ENCODE measurements around the gene CARS1.

CARS1 gene

GRCh38 chr11:3086114-3086513, 28.9 kb upstream of the CARS1 start:
- TF ChIP-seq, protein P1, sequence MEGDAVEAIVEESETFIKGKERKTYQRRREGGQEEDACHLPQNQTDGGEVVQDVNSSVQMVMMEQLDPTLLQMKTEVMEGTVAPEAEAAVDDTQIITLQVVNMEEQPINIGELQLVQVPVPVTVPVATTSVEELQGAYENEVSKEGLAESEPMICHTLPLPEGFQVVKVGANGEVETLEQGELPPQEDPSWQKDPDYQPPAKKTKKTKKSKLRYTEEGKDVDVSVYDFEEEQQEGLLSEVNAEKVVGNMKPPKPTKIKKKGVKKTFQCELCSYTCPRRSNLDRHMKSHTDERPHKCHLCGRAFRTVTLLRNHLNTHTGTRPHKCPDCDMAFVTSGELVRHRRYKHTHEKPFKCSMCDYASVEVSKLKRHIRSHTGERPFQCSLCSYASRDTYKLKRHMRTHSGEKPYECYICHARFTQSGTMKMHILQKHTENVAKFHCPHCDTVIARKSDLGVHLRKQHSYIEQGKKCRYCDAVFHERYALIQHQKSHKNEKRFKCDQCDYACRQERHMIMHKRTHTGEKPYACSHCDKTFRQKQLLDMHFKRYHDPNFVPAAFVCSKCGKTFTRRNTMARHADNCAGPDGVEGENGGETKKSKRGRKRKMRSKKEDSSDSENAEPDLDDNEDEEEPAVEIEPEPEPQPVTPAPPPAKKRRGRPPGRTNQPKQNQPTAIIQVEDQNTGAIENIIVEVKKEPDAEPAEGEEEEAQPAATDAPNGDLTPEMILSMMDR (IDR thresholded peaks at IDR 0.05; ENCODE audit: borderline replicate concordance, control extremely low read depth, extremely low read depth, insufficient read depth, missing control alignments) = no peak
- in situ Hi-C loops (cut with MboI; ENCODE audit: low sequenced_read_pairs, unreplicated experiment) = no loop called here
- peak; percentile 22 for DNase-seq (ENCODE audit: low spot score)

- in situ Hi-C loops (cut with MboI; ENCODE audit: low sequenced_read_pairs, unreplicated experiment) = no loop called here
- DNase-seq (ENCODE audit: low spot score) = no peak
- TF ChIP-seq, protein P1 (IDR thresholded peaks at IDR 0.05; ENCODE audit: borderline replicate concordance, control extremely low read depth, extremely low read depth, insufficient read depth, missing control alignments) = no peak
These were observed 27.8 kb upstream of the CARS1 start for GRCh38 chr11:3085052-3085451.

DNA sequence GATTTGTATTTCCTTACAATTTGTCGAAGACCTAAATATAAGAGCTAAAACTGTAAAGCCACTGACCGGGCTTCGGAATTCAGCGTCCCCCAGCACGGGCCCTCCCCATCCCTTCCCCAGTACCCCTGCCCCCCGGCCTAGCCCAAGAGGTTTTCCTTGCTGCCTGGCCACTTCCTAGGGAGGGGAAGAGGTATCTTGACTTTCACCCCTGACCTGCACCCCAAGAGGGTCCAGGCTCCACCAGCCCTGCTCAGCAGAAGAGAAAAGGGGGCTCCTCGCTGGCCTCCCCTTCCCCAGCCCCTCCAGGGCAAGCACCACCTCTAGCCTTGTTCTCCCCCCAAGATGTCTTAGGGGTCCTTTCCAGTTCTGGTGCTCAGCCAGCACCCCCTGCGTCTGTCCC, 26.1 kb upstream of the CARS1 start:
- in situ Hi-C loops (cut with MboI; ENCODE audit: low sequenced_read_pairs, unreplicated experiment) = no loop called here

DNA sequence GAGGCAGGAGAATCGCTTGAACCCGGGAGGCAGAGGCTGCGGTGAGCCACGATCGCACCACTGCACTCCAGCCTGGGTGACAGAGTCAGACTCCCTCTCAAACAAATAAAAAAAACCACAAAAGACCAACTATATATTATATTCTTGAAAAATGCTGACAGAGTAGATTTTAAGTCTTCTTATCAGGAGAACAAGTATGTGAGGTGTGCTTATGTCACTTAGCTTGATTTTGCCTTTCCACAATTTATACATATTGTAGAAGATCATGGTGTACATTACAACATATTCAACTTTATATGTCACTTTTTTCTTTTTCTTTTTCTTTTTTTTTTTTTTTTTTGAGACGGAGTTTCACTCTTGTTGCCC, 24.1 kb upstream of the CARS1 start:
- no peak for DNase-seq (ENCODE audit: low spot score)
- TF ChIP-seq, protein P1 (IDR thresholded peaks at IDR 0.05; ENCODE audit: borderline replicate concordance, control extremely low read depth, extremely low read depth, insufficient read depth, missing control alignments) = no peak
- in situ Hi-C loops (cut with MboI; ENCODE audit: low sequenced_read_pairs, unreplicated experiment) = no loop called here

More for the DNA sequence above, 26.1 kb upstream of the CARS1 start:
- TF ChIP-seq, protein P1 (IDR thresholded peaks at IDR 0.05; ENCODE audit: borderline replicate concordance, control extremely low read depth, extremely low read depth, insufficient read depth, missing control alignments) = no peak
- DNase-seq (ENCODE audit: low spot score) = no peak

DNA sequence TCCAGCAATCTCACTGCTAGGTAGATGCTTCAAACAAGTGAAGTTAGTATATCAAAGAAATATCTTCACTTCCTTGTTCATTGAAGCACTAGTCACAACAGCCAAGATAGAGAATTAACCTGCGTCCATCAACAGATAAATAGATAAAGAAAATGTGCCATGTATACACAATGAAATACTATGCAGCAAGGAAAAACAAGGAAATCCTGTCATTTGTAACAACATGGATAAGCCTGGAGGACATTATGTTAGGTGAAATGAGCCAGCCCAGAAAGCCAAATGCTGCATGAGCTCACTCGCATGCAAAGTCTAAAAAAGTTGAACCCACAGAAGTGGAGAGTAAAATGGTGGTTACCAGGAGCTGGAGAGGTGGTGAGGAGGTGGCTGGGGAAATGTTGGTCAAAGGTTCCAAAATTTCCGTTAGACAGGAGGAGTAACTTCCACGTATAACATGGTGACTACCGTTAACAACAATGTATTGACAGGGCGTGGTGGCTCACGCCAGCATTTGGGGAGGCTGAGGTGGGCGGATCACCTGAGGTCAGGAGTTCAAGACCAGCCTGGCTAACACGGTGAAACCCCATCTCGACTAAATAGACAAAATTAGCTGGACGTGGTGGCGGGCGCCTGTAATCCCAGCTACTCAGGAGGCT, 23.6 kb upstream of the CARS1 start:
- no peak for DNase-seq (ENCODE audit: low spot score)
- TF ChIP-seq, protein P1 (IDR thresholded peaks at IDR 0.05; ENCODE audit: borderline replicate concordance, control extremely low read depth, extremely low read depth, insufficient read depth, missing control alignments) = no peak
- in situ Hi-C loops (cut with MboI; ENCODE audit: low sequenced_read_pairs, unreplicated experiment) = no loop called here

GRCh38 chr11:3080104-3080503, 22.9 kb upstream of the CARS1 start:
- in situ Hi-C loops (cut with MboI; ENCODE audit: low sequenced_read_pairs, unreplicated experiment) = no loop called here
- TF ChIP-seq, protein P1 (IDR thresholded peaks at IDR 0.05; ENCODE audit: borderline replicate concordance, control extremely low read depth, extremely low read depth, insufficient read depth, missing control alignments) = no peak
- no peak for DNase-seq (ENCODE audit: low spot score)
